IPS-NIHi7 (cell line): ENCODE results near the gene RABGAP1L.
"Not testable (repeated sequence)": the region's sequence is repeated elsewhere in the genome, so short reads cannot be mapped to it uniquely, and the experiment has no call there.

Experiments used
- DNase-seq: peaks from one replicate; pipeline ENCODE4 v3.0.0; 2012; ENCODE audit warnings: mixed read lengths; ENCODE audit errors: extremely low spot score

The RABGAP1L gene

GRCh38 chr1:174656409-174657059 lies 497.2 kb downstream of the RABGAP1L start:
- DNase-seq: no peak

- no peak for DNase-seq
Observed at GRCh38 chr1:174657411-174657810, 498.1 kb downstream of the RABGAP1L start.

GRCh38 chr1:174657893-174658292 lies 498.6 kb downstream of the RABGAP1L start:
- DNase-seq: no peak

- DNase-seq: no peak
Observed at GRCh38 chr1:174659823-174660222, 500.5 kb downstream of the RABGAP1L start.

- no peak for DNase-seq
Observed at GRCh38 chr1:174660476-174660875, 501.2 kb downstream of the RABGAP1L start.

GRCh38 chr1:174663358-174663757 lies 504.0 kb downstream of the RABGAP1L start:
- no peak for DNase-seq

- DNase-seq: no peak
Observed at GRCh38 chr1:174666248-174666647, 506.9 kb downstream of the RABGAP1L start.

- DNase-seq: no peak
Observed at GRCh38 chr1:174671826-174672225, 512.5 kb downstream of the RABGAP1L start.

- no peak for DNase-seq
Observed at GRCh38 chr1:174676856-174677255, 517.5 kb downstream of the RABGAP1L start.

- DNase-seq: no peak
Observed at GRCh38 chr1:174678657-174679056, 519.3 kb downstream of the RABGAP1L start.

- no peak for DNase-seq
Observed at GRCh38 chr1:174680101-174680500, 520.8 kb downstream of the RABGAP1L start.

- no peak for DNase-seq
Observed at GRCh38 chr1:174682419-174683008, 523.2 kb downstream of the RABGAP1L start.

GRCh38 chr1:174686213-174686612 lies 526.9 kb downstream of the RABGAP1L start:
- no peak for DNase-seq

- no peak for DNase-seq
Observed at GRCh38 chr1:174689524-174689923, 530.2 kb downstream of the RABGAP1L start.

GRCh38 chr1:174690266-174690665 lies 530.9 kb downstream of the RABGAP1L start:
- DNase-seq: no peak

GRCh38 chr1:174692313-174692712 lies 533.0 kb downstream of the RABGAP1L start:
- DNase-seq: peak; percentile 21

- no peak for DNase-seq
Observed at GRCh38 chr1:174693085-174693484, 533.8 kb downstream of the RABGAP1L start.

- not testable (repeated sequence) for DNase-seq
Observed at GRCh38 chr1:174693539-174693938, 534.2 kb downstream of the RABGAP1L start.

- DNase-seq: no peak
Observed at GRCh38 chr1:174696026-174696821, 536.9 kb downstream of the RABGAP1L start.

- no peak for DNase-seq
Observed at GRCh38 chr1:174700314-174700713, 541.0 kb downstream of the RABGAP1L start.

- DNase-seq: no peak
Observed at GRCh38 chr1:174700775-174701174, 541.5 kb downstream of the RABGAP1L start.

GRCh38 chr1:174701565-174701964 lies 542.2 kb downstream of the RABGAP1L start:
- DNase-seq: no peak

GRCh38 chr1:174702011-174702410 lies 542.7 kb downstream of the RABGAP1L start:
- DNase-seq: no peak
